ENCODE data around the gene ANKRD37. TPM values are rescaled to one million over a fixed set of nuclear protein-coding genes. Genes with fewer than 3 reads are reported as not detected.
A peak's percentile ranks its signal among the peaks of the same experiment; 100 is the strongest.
"Not testable (repeated sequence)": the region's sequence is repeated elsewhere in the genome, so short reads cannot be mapped to it uniquely, and the experiment has no call there.

ANKRD37 gene
- total and polyA plus RNA-seq, 5 donors: 11.6 to 24.8 (median 12.7) TPM

DNA sequence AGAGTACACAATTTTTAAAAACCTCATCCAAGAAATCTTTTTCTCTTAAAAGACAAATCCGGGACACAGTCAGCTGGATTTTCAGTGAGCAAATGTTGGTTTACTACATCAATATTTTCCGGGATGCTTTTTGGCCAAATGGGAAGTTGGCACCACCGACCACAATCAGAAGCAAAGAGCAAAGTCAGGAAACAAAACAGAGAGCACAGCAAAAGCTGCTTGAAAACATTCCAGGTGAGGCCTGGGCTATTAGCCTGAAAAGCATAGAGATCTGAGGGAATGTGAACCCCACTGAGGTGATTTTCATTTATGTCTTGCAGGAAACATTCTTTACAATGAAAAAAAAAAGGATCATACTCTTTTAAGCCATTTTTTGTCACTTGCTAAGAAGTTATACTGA lies 34.8 kb upstream of the ANKRD37 start:
- 78% methylated on average over 3 of the region's 3 CpGs for WGBS
- Histone ChIP-seq H3K4me3 (ENCODE audit: low read length) (no peak overlapping the region), H3K4me1 (ENCODE audit: control insufficient read depth, insufficient read depth, low read length) (no peaks in the 10 kb centered on the region), H3K27me3 (ENCODE audit: control insufficient read depth, insufficient read depth) (no peaks in the 10 kb centered on the region), H3K27ac (ENCODE audit: low read length) (no peak overlapping the region), H3K9me3 (ENCODE audit: control insufficient read depth, low read length) (no peaks in the 10 kb centered on the region)
- intact Hi-C loops (cut with DNase I): no loop called here
- no peak for DNase-seq
- no peak for ATAC-seq

DNA sequence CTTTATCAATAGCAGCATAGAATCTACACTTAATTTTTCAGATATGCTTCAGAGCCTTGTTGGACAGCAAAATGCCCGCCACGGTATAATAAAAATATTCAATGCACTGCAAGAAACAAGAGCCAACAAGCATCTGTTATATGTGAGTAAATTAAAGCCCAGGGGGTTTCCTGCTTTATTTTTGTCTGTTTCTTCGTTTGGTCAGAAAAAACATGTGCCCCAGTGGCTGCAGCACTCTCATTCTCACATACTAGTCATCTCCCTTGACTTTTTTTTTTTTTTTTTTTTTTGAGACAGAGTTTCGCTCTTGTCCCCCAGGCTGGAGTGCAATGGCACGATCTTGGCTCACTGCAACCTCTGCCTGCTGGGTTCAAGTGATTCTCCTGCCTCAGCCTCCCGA lies 34.1 kb upstream of the ANKRD37 start:
- ATAC-seq; H3K4me3 ChIP-seq (ENCODE audit: low read length); intact Hi-C loops (cut with DNase I); H3K27ac ChIP-seq (ENCODE audit: low read length); H3K27me3 ChIP-seq (ENCODE audit: control insufficient read depth, insufficient read depth); DNase-seq; H3K4me1 ChIP-seq (ENCODE audit: control insufficient read depth, insufficient read depth, low read length); H3K9me3 ChIP-seq (ENCODE audit: control insufficient read depth, low read length): not testable (repeated sequence)
- 79% methylated on average over 6 of the region's 6 CpGs for WGBS

DNA sequence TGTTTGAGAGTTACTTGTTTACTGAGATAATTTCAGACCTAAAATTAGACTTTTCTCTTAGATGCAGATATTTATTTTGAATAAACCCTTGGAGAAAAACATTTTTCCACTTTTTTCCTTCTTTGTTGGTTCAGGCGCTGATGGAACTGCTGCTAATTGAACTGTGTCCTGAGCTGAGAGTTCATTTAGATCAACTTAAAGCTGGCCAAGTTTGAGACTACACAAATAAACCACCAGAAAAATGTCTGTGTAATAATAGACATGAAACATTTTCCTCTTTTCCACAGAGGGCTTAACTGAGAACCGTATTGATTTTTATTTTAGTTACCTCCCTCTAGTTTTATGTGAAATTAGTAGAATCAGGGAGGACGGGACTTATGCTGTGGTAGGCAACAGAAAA lies 33.4 kb upstream of the ANKRD37 start:
- Histone ChIP-seq H3K4me3 (ENCODE audit: low read length) (no peak overlapping the region), H3K27ac (ENCODE audit: low read length) (no peak overlapping the region), H3K9me3 (ENCODE audit: control insufficient read depth, low read length) (no peaks in the 10 kb centered on the region), H3K4me1 (ENCODE audit: control insufficient read depth, insufficient read depth, low read length) (no peaks in the 10 kb centered on the region), H3K27me3 (ENCODE audit: control insufficient read depth, insufficient read depth) (no peaks in the 10 kb centered on the region)
- intact Hi-C loops (cut with DNase I): no loop called here
- WGBS: 83% methylated on average over 3 of the region's 3 CpGs
- DNase-seq (no peak), ATAC-seq (no peak)

DNA sequence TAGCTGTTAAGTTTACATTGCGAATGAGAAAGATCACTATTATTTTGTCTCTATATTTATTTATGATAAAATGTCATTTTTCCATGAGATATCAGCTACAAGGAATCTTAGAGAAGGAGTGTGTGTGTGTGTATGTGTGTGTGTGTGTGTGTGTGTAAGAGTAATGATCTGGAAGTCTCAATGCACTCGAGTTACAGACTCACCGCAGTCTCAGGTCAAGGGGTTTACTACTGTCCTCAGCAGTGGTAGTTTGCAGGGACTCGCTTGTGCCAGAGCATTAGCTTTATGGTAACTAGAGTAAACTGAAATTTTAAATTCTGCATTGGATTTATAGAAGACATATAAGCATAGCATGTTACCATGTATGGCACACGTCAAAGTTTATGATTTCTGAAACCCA lies 31.8 kb upstream of the ANKRD37 start:
- no peaks in the 10 kb centered on the region for H3K9me3 ChIP-seq (ENCODE audit: control insufficient read depth, low read length)
- no peaks in the 10 kb centered on the region for H3K27me3 ChIP-seq (ENCODE audit: control insufficient read depth, insufficient read depth)
- intact Hi-C loops (cut with DNase I): no loop called here
- 95% methylated on average over 5 of the region's 5 CpGs for WGBS
- ATAC-seq (no peak), DNase-seq (no peak)
- H3K4me3 ChIP-seq (ENCODE audit: low read length): no peak overlapping the region
- no peaks in the 10 kb centered on the region for H3K4me1 ChIP-seq (ENCODE audit: control insufficient read depth, insufficient read depth, low read length)
- H3K27ac ChIP-seq (ENCODE audit: low read length): no peak overlapping the region

DNA sequence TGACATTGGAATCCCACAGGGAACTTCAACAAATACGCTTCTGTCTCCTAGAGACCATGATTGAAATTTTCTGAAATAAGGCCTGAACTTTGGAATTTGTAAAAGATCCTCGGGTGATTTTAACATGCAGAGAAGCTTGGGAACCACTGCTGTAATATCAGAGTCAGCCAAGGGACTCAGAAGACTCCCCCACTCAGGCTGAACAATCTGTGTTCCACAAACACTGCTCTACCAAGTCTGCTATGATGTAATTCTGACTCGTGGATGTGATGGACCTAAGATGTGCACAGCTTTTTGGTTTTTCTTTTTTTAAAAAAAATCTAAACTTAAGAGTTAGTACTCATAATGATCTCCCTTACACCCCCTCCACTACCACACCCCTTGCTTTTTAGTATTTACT lies 26.9 kb upstream of the ANKRD37 start:
- 68% methylated on average over 3 of the region's 3 CpGs for WGBS
- Histone ChIP-seq H3K27me3 (ENCODE audit: control insufficient read depth, insufficient read depth) (no peaks in the 10 kb centered on the region), H3K4me3 (ENCODE audit: low read length) (no peak overlapping the region), H3K4me1 (ENCODE audit: control insufficient read depth, insufficient read depth, low read length) (no peaks in the 10 kb centered on the region), H3K27ac (ENCODE audit: low read length) (no peak overlapping the region), H3K9me3 (ENCODE audit: control insufficient read depth, low read length) (no peaks in the 10 kb centered on the region)
- no peak for DNase-seq
- no peak for ATAC-seq
- intact Hi-C loops (cut with DNase I): no loop called here

DNA sequence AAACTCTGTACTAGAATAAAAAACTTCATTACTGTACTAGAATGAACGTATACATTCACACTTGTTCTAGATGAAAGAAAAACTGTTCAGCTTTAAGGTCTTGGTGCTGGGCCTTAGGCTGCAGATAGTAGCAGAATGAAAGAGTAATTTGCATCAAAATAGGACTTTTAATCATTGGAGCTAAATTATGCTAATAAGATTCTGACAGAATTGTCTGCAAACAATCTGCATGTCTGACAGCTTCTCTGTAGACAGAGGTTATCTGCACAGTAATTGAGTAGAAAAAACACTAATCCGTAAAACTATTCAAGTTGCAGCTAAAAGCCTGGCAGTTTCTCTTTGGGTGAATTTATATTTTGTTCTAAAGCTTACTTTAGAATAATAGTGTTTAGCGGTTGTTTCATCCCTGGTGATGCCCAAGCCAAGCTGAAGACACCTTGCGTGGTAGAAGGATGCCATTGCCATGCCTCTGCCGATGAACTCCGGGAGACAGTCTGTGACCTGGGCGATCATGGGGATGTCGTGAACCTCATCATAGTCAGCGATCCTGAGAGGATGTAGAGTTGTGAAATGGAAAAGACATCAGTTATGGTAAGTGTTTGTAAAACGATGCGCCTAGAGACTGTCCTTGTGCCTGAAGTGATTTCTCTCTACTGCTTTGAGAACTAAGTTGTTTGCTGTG lies 26.2 kb upstream of the ANKRD37 start:
- DNase-seq (no peak), ATAC-seq (no peak)
- no peak overlapping the region for H3K4me3 ChIP-seq (ENCODE audit: low read length)
- intact Hi-C loops (cut with DNase I): no loop called here
- no peaks in the 10 kb centered on the region for H3K4me1 ChIP-seq (ENCODE audit: control insufficient read depth, insufficient read depth, low read length)
- no peaks in the 10 kb centered on the region for H3K27me3 ChIP-seq (ENCODE audit: control insufficient read depth, insufficient read depth)
- H3K27ac ChIP-seq (ENCODE audit: low read length): no peak overlapping the region
- H3K9me3 ChIP-seq (ENCODE audit: control insufficient read depth, low read length): no peaks in the 10 kb centered on the region
- WGBS: 95% methylated on average over 11 of the region's 11 CpGs

DNA sequence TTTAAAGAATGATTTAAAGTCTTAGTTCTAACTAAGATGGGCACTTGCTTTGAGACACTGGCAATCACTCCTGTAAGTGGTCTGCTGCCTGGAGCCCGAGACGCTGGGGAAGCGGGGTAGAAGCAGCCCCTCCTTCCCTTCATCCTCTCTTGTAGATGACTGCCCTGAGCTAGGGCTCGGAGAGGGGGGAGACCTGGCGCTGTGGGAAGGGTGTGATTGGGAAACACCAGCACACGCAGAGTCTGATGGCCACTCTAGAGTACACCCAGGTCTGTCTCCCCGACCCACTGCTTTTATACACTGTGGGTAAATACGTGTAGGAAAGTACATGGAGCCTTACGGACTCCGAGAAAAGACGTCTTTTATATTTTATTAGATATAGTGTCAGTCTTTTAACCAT lies 24.9 kb upstream of the ANKRD37 start:
- Histone ChIP-seq H3K4me3 (ENCODE audit: low read length) (no peak overlapping the region), H3K4me1 (ENCODE audit: control insufficient read depth, insufficient read depth, low read length) (no peaks in the 10 kb centered on the region), H3K27me3 (ENCODE audit: control insufficient read depth, insufficient read depth) (no peaks in the 10 kb centered on the region), H3K9me3 (ENCODE audit: control insufficient read depth, low read length) (no peaks in the 10 kb centered on the region), H3K27ac (ENCODE audit: low read length) (no peak overlapping the region)
- no peak for ATAC-seq
- intact Hi-C loops (cut with DNase I): no loop called here
- 96% methylated on average over 11 of the region's 11 CpGs for WGBS
- DNase-seq: no peak

DNA sequence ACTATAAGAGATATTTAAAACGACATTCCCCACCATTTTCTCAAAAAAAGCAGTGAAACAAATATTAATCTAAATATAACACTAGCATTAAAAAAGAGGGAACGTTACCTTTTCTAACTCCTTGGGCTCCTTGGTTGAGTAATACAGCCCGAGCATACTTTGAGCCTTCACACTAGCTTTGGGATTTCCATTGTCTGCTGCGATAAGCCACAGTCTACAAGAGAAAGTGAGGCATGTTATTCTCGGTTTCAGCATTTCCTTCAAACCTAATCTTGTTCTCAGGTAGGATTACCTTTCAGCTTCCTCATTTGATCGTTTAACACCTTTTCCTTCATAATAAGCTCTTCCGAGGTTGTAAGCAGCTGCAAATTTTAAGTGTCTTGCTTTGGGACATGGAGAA lies 22.6 kb upstream of the ANKRD37 start:
- no peak for ATAC-seq
- no peak overlapping the region for H3K4me3 ChIP-seq (ENCODE audit: low read length)
- no peaks in the 10 kb centered on the region for H3K27me3 ChIP-seq (ENCODE audit: control insufficient read depth, insufficient read depth)
- 84% methylated on average over 7 of the region's 7 CpGs for WGBS
- H3K4me1 ChIP-seq (ENCODE audit: control insufficient read depth, insufficient read depth, low read length): no peaks in the 10 kb centered on the region
- no peak for DNase-seq
- no peaks in the 10 kb centered on the region for H3K9me3 ChIP-seq (ENCODE audit: control insufficient read depth, low read length)
- intact Hi-C loops (cut with DNase I): no loop called here
- H3K27ac ChIP-seq (ENCODE audit: low read length): no peak overlapping the region

DNA sequence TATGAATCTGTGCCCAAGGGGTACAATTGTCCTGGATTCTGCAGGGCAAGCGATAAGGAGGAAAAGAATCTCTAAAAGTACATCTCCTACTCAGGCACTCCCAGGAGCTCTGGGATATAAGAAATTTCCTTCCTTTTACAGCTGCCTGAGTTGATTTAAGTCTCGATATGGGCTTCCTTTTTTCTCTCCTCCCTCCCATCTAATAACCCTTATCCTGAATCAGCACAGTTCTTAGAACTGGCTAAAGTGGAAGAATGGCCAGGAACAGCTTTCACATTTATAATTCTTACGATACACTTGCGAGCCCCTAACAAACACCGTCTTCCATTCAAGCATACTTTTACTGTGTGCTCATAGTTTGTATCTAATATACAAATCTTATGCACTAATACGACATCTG lies 22.1 kb upstream of the ANKRD37 start:
- 60% methylated on average over 6 of the region's 6 CpGs for WGBS
- no peak overlapping the region for H3K27ac ChIP-seq (ENCODE audit: low read length)
- H3K9me3 ChIP-seq (ENCODE audit: control insufficient read depth, low read length): no peaks in the 10 kb centered on the region
- intact Hi-C loops (cut with DNase I): no loop called here
- no peak overlapping the region for H3K4me3 ChIP-seq (ENCODE audit: low read length)
- no peaks in the 10 kb centered on the region for H3K4me1 ChIP-seq (ENCODE audit: control insufficient read depth, insufficient read depth, low read length)
- ATAC-seq (peak in 1 of 2 donors; percentile 43), DNase-seq (no peak)
- H3K27me3 ChIP-seq (ENCODE audit: control insufficient read depth, insufficient read depth): no peaks in the 10 kb centered on the region

DNA sequence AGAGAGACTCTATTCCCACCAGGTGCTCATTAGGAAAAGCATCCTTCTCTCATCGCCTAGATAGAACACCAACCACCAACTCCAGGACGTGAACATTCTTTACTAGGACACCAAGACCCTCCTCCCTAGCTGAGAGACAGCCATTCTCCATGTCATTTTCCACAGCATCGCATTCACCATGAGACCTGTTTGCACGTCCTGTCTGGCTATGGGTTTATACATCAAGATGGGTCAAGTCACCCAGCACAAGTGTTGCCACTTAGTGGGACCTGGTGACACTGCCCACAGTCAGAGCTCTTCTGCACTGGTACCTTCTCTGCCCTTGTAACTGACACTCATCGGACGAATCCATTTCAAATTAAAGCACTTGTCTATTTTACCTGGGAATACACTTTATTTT lies 18.4 kb upstream of the ANKRD37 start:
- ATAC-seq: no peak
- 96% methylated on average over 6 of the region's 6 CpGs for WGBS
- Histone ChIP-seq H3K27ac (ENCODE audit: low read length) (no peak overlapping the region), H3K4me3 (ENCODE audit: low read length) (no peak overlapping the region), H3K27me3 (ENCODE audit: control insufficient read depth, insufficient read depth) (no peaks in the 10 kb centered on the region), H3K4me1 (ENCODE audit: control insufficient read depth, insufficient read depth, low read length) (no peaks in the 10 kb centered on the region), H3K9me3 (ENCODE audit: control insufficient read depth, low read length) (no peaks in the 10 kb centered on the region)
- intact Hi-C loops (cut with DNase I): no loop called here
- DNase-seq: no peak

DNA sequence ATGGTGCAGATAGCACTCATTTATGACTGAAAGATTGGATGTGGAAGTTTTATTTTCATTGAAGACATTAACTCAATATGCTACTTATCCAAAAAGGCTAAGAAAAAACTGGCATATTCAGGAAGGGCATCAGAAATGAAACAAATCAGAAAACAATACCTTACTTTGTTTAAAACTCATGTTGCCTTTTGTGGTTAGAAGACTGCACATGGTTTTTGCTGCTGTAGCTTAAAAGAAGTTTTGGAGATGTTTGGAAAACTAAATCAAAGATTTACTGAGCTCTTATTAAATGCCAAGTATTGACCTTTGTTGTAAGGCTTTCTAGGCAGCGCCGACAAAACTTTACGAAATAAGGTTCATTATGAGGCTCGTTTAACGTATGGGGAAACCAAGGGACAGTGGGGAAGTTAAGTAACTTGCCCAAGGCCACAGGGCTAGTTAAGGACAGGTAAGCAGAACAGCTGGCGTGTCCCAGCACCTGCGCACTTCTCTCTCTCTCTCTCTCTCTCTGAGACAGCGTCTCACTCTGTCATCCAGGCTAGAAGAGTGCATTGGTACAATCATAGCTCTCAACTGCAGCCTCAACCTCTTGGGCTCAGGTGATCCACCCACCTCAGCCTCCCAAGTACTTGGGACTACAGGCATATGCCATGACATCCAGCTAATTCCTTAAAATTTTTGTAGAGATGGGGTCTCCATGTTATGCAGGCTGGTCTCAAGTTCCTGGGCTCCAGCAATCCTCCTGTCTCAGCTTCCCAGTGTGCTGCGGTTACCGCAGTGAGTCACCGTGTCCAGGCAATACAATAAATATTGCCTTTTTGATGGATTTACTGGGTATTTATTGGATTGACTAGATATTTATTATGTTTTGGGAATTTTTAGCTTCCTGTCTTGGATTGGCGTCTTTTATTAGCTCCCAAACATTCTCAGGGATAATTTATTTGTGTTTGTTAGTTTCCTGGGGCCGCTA lies 17.0 kb upstream of the ANKRD37 start:
- ATAC-seq: no peak
- no peak overlapping the region for H3K4me3 ChIP-seq (ENCODE audit: low read length)
- H3K27me3 ChIP-seq (ENCODE audit: control insufficient read depth, insufficient read depth): no peaks in the 10 kb centered on the region
- 95% methylated on average over 13 of the region's 13 CpGs for WGBS
- no peak overlapping the region for H3K27ac ChIP-seq (ENCODE audit: low read length)
- no peak for DNase-seq
- intact Hi-C loops (cut with DNase I): no loop called here
- no peaks in the 10 kb centered on the region for H3K4me1 ChIP-seq (ENCODE audit: control insufficient read depth, insufficient read depth, low read length)
- H3K9me3 ChIP-seq (ENCODE audit: control insufficient read depth, low read length): no peaks in the 10 kb centered on the region

All from right cardiac atrium (tissue), 5 donors.